Nephron progenitor cell (in vitro differentiated cells): Measurements from ENCODE around the gene WRNIP1.
A peak's percentile ranks its signal among the peaks of the same experiment; 100 is the strongest.
"Not testable (repeated sequence)": the region's sequence is repeated elsewhere in the genome, so short reads cannot be mapped to it uniquely, and the experiment has no call there.

Experiments used
- DNase-seq: peaks from one replicate; pipeline ENCODE4 v3.0.0; 2021
- H3K27ac Mint-ChIP-seq: 2 replicates; pipeline ENCODE4 v1.8.0; 2021; ENCODE audit warnings: mild to moderate bottlenecking, moderate library complexity, mixed read lengths
- H3K27me3 Mint-ChIP-seq: 2 replicates; pipeline ENCODE4 v1.8.0; 2021; ENCODE audit warnings: mild to moderate bottlenecking, low read depth, mixed read lengths; ENCODE audit not compliant: poor library complexity
- H3K36me3 Mint-ChIP-seq: 2 replicates; pipeline ENCODE4 v1.8.0; 2021; ENCODE audit warnings: low read depth, mixed read lengths
- H3K4me1 Mint-ChIP-seq: 2 replicates; pipeline ENCODE4 v1.8.0; 2021; ENCODE audit warnings: mixed read lengths
- H3K4me3 Mint-ChIP-seq: 2 replicates; pipeline ENCODE4 v1.8.0; 2021; ENCODE audit warnings: mild to moderate bottlenecking, moderate library complexity, mixed read lengths
- H3K9me3 Mint-ChIP-seq: 2 replicates; pipeline ENCODE4 v1.8.0; 2021; ENCODE audit warnings: mild to moderate bottlenecking, moderate library complexity, mixed read lengths
- CTCF ChIP-seq: fragments of 200-600 bp; sonication (generic); IDR thresholded peaks from 2 replicates; pipeline ENCODE4 v1.5.0; 2021; ENCODE audit warnings: antibody characterized with exemption

Gene WRNIP1

GRCh38 chr6:2796861-2797260, 31.7 kb downstream of the WRNIP1 start:
- no peaks in the 10 kb centered on the region for H3K27me3 Mint-ChIP-seq
- TF ChIP-seq CTCF, result no peak
- H3K4me3 Mint-ChIP-seq, result no peak overlapping the region
- H3K27ac Mint-ChIP-seq, result peak overlapping the region; percentile 32
- peaks cover 53% of the 10 kb centered on the region for H3K4me1 Mint-ChIP-seq
- no peak for DNase-seq
- no peaks in the 10 kb centered on the region for H3K9me3 Mint-ChIP-seq
- peaks cover 8% of the 10 kb centered on the region for H3K36me3 Mint-ChIP-seq

- Mint-ChIP-seq H3K9me3 (no peaks in the 10 kb centered on the region), H3K27ac (peak overlapping the region; percentile 83), H3K4me3 (peak overlapping the region; percentile 18), H3K4me1 (peaks cover 51% of the 10 kb centered on the region), H3K36me3 (peaks cover 8% of the 10 kb centered on the region), H3K27me3 (no peaks in the 10 kb centered on the region)
- no peak for TF ChIP-seq CTCF
- DNase-seq, result no peak
These were observed 32.4 kb downstream of the WRNIP1 start for GRCh38 chr6:2797564-2798031.

GRCh38 chr6:2798586-2799134, 33.5 kb downstream of the WRNIP1 start:
- H3K36me3 Mint-ChIP-seq, result peaks cover 8% of the 10 kb centered on the region
- H3K27ac Mint-ChIP-seq, result no peak overlapping the region
- H3K27me3 Mint-ChIP-seq, result no peaks in the 10 kb centered on the region
- H3K4me3 Mint-ChIP-seq, result no peak overlapping the region
- peaks cover 42% of the 10 kb centered on the region for H3K4me1 Mint-ChIP-seq
- TF ChIP-seq CTCF, result no peak
- no peak for DNase-seq
- H3K9me3 Mint-ChIP-seq, result no peaks in the 10 kb centered on the region

- Mint-ChIP-seq H3K27ac (no peak overlapping the region), H3K27me3 (no peaks in the 10 kb centered on the region), H3K9me3 (no peaks in the 10 kb centered on the region), H3K36me3 (peaks cover 8% of the 10 kb centered on the region), H3K4me3 (no peak overlapping the region), H3K4me1 (peaks cover 39% of the 10 kb centered on the region)
- DNase-seq, result no peak
- no peak for TF ChIP-seq CTCF
These were observed 34.8 kb downstream of the WRNIP1 start for GRCh38 chr6:2799936-2800527.

GRCh38 chr6:2800552-2801316, 35.5 kb downstream of the WRNIP1 start:
- no peaks in the 10 kb centered on the region for H3K27me3 Mint-ChIP-seq
- DNase-seq, result no peak
- H3K36me3 Mint-ChIP-seq, result peaks cover 6% of the 10 kb centered on the region
- no peaks in the 10 kb centered on the region for H3K9me3 Mint-ChIP-seq
- H3K4me3 Mint-ChIP-seq, result no peak overlapping the region
- H3K4me1 Mint-ChIP-seq, result peaks cover 40% of the 10 kb centered on the region
- no peak for TF ChIP-seq CTCF
- no peak overlapping the region for H3K27ac Mint-ChIP-seq

- H3K9me3 Mint-ChIP-seq, H3K4me3 Mint-ChIP-seq, DNase-seq, H3K27ac Mint-ChIP-seq, H3K27me3 Mint-ChIP-seq, H3K36me3 Mint-ChIP-seq: not testable (repeated sequence)
- peaks cover 45% of the 10 kb centered on the region for H3K4me1 Mint-ChIP-seq
These were observed 36.5 kb downstream of the WRNIP1 start for GRCh38 chr6:2801687-2802086.
